ENCODE measurements around the gene APC.

GRCh38 chr5:112694853-112695709, 42.6 kb upstream of the APC start:
- TF ChIP-seq CTCF (conservative IDR thresholded peaks at IDR 0.05 in 1 of 2, IDR thresholded peaks at IDR 0.05 in 1 of 2; ENCODE audit: extremely low read depth in 1 of 2, insufficient read depth in 1 of 2, low read depth in 1 of 2, low read length in 2 of 2) (no peak), EZH2 (IDR thresholded peaks at IDR 0.05; ENCODE audit: borderline replicate concordance, low read length) (no peak)
